Activated CD8-positive, alpha-beta T cell treated with anti-CD3 and anti-CD28 coated beads for 36 hours (primary cell): ENCODE data around the gene BRI3BP. TPM values are rescaled to one million over a fixed set of nuclear protein-coding genes. Genes with fewer than 3 reads are reported as not detected.

Source experiments
- ATAC-seq: fragments of 200-7000 bp; cut with Tn5 transposase; one replicate; pipeline ENCODE4 v1.10.0; 2021; ENCODE audit warnings: mild to moderate bottlenecking, moderate library complexity
- CTCF ChIA-PET: fragments of 350-600 bp; sonication (Branson Sonifier 250); formaldehyde crosslinking; loops from one replicate; lab custom pipeline; 2021; ENCODE audit warnings: antibody characterized with exemption; lab: Charles Lee
- POLR2A ChIA-PET: fragments of 350-600 bp; sonication (Branson Sonifier 250); formaldehyde crosslinking; loops from one replicate; lab custom pipeline; 2021; ENCODE audit warnings: antibody characterized with exemption; lab: Charles Lee
- DNase-seq: peaks from one replicate; pipeline ENCODE4 v3.0.0-alpha.2; 2020
- H3K27ac Mint-ChIP-seq: one replicate; pipeline ENCODE4 v1.8.0; 2021; ENCODE audit warnings: mild to moderate bottlenecking, mixed read lengths
- H3K27me3 Mint-ChIP-seq: one replicate; pipeline ENCODE4 v1.8.0; 2021; ENCODE audit warnings: mixed read lengths
- H3K36me3 Mint-ChIP-seq: one replicate; pipeline ENCODE4 v1.8.0; 2021; ENCODE audit warnings: low read depth, mixed read lengths
- H3K4me1 Mint-ChIP-seq: one replicate; pipeline ENCODE4 v1.8.0; 2021; ENCODE audit warnings: low read depth, mixed read lengths
- H3K4me3 Mint-ChIP-seq: one replicate; pipeline ENCODE4 v1.8.0; 2021; ENCODE audit warnings: mild to moderate bottlenecking, moderate library complexity, mixed read lengths
- H3K9me3 Mint-ChIP-seq: one replicate; pipeline ENCODE4 v1.8.0; 2021; ENCODE audit warnings: mixed read lengths
- intact Hi-C: fragments of 100-400 bp; cut with micrococcal nuclease; formaldehyde crosslinking; loops from one replicate; pipeline ENCODE4 v1.10.0; 2022
- total RNA-seq, 2 experiments: library from RNA; stranded (reverse); gene quantifications; one replicate each; pipeline ENCODE4 v1.2.3, GENCODE V29; 2021
- TF ChIP-seq, protein P1 (sequence below): fragments of 200-600 bp; IDR thresholded peaks from one replicate; pipeline ENCODE4 v1.8.0; 2022; ENCODE audit warnings: antibody characterized with exemption, mild to moderate bottlenecking

The BRI3BP gene
- total RNA-seq, 2 experiments from 2014 or later, result 22.1 to 22.3 TPM

DNA sequence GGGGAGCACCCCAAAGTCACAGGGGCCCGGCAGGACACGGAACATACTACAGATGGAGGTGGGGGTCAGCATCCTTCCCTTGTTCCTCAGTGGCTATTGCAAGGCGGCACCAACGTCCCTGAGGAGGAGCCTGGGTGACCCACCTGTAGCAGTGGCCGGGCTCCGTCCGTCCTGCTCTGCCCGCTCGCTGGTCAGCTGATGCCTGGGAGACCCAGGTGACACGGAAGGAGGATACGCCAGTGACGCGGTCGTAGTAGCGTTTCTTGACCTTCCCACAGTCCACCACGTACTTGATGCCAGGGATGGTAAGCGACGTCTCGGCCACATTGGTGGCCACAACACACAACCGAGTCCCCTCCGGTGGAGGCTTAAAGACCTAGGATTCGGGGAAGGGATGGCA, 29.2 kb upstream of the BRI3BP start:
- H3K36me3 Mint-ChIP-seq, result peaks cover 44% of the 10 kb centered on the region

DNA sequence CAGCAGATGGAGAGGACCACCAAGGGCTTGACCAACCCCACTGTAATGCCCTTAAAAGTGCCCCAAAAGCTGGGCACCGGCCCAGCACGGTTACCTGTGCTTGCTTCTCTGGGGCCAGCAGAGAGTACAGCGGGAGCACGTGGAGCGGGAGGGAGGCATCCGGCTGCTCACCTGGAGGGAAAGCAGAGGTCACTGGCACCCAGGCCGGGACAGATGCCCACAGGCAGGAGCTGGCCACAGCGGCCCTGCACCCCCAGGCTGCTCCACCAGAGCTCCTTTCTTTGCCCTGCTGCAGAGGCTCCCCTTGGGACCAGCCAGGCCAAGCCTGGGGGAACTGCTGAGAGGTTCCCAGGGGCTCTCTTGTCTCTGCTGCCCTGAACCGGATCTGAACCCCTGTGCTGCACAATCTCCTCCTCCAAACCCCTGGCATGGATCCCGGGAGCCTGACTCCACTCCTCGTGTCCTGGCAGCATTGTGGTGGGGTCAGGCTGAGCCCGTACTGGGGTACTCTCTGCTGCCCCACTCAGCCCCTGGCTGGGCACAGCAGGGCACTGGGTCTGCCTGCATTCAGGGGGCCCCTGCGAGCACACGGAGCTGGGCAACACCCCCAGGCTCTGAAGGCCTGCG, 28.5 kb upstream of the BRI3BP start:
- intact Hi-C loops, result no loop called here
- Mint-ChIP-seq H3K4me1 (no peaks in the 10 kb centered on the region), H3K4me3 (no peak overlapping the region), H3K27me3 (no peaks in the 10 kb centered on the region), H3K9me3 (no peaks in the 10 kb centered on the region), H3K36me3 (peaks cover 42% of the 10 kb centered on the region), H3K27ac (no peak overlapping the region)
- POLR2A ChIA-PET, result interaction anchor here (0.8 kb wide), 1 partner anchor 11 kb away, joined by 3 read pairs; no protein-coding TSS in a partner anchor
- ATAC-seq (no peak), DNase-seq (no peak)
- TF ChIP-seq, protein P1, sequence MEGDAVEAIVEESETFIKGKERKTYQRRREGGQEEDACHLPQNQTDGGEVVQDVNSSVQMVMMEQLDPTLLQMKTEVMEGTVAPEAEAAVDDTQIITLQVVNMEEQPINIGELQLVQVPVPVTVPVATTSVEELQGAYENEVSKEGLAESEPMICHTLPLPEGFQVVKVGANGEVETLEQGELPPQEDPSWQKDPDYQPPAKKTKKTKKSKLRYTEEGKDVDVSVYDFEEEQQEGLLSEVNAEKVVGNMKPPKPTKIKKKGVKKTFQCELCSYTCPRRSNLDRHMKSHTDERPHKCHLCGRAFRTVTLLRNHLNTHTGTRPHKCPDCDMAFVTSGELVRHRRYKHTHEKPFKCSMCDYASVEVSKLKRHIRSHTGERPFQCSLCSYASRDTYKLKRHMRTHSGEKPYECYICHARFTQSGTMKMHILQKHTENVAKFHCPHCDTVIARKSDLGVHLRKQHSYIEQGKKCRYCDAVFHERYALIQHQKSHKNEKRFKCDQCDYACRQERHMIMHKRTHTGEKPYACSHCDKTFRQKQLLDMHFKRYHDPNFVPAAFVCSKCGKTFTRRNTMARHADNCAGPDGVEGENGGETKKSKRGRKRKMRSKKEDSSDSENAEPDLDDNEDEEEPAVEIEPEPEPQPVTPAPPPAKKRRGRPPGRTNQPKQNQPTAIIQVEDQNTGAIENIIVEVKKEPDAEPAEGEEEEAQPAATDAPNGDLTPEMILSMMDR, result no peak
- CTCF ChIA-PET, result no interaction called here

More for the DNA sequence above, 29.2 kb upstream of the BRI3BP start:
- intact Hi-C loops, result no loop called here
- Mint-ChIP-seq H3K4me3 (no peak overlapping the region), H3K4me1 (no peaks in the 10 kb centered on the region), H3K9me3 (no peaks in the 10 kb centered on the region), H3K27me3 (no peaks in the 10 kb centered on the region), H3K27ac (no peak overlapping the region)
- TF ChIP-seq, protein P1, result no peak
- no peak for DNase-seq
- ATAC-seq, result no peak
- ChIA-PET CTCF (no interaction called here), POLR2A (interaction anchor here (0.8 kb wide), 1 partner anchor 12 kb away, joined by 3 read pairs; no protein-coding TSS in a partner anchor)

DNA sequence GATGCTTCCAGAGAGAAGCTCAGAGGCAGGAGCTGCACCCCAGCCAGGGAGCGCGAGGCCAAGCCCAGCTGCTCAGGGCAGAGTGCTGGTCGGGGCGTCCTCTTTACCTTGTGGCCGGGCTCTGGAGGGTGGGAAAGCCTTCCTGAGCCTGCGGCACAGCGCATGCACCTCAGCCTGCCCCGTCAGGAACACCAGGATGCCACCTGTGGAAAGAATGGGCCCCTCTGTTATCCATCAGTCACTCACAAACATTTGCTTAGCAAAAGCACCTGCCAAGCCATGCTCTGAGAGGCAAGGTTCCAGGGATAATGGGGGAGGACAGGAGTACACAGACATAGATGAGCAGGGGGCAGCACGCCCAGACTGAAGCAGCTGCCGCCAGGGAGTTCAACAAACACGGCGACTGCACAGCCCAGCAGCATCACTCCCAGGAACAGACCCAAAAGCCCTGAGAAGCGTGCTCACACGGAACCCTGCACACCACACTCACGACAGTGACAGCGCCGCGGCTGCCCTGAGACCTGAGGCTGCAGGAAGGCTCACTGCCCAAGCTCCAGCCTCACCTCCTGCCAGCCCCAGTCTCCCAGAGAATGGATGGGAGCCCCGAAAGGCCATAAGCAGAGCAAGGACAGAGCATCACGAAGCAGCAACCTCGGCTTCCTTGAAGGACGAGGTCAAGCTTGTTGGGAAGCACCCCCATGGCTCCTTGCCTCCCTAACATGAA, 26.3 kb upstream of the BRI3BP start:
- POLR2A ChIA-PET, result no interaction called here
- H3K4me3 Mint-ChIP-seq, result no peak overlapping the region
- DNase-seq, result no peak
- H3K36me3 Mint-ChIP-seq, result peaks cover 38% of the 10 kb centered on the region
- H3K4me1 Mint-ChIP-seq, result no peaks in the 10 kb centered on the region
- TF ChIP-seq, protein P1, result no peak
- no peaks in the 10 kb centered on the region for H3K27me3 Mint-ChIP-seq
- H3K27ac Mint-ChIP-seq, result no peak overlapping the region
- H3K9me3 Mint-ChIP-seq, result no peaks in the 10 kb centered on the region
- ATAC-seq, result no peak
- CTCF ChIA-PET, result no interaction called here
- intact Hi-C loops, result no loop called here

DNA sequence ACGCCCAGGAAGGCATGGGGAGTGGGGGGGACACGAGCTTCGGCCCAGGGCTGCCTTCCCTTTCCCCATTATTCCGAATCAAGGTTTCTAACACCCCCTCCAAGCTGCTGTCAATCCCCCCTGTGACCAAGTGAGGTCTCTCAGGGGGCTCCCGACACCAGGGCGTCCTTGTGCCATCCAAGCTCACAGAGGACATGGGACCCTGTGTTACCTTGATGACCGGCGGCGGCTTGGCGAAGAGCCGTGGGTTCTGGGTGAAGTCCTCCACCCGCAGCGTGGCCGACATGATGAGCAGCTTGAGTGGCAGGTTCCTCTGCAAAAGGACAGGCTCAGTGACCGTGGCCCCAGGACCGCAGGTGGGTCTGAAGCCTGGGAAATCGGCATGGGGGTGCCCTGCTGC, 24.8 kb upstream of the BRI3BP start:
- Mint-ChIP-seq H3K27ac (no peak overlapping the region), H3K36me3 (peaks cover 32% of the 10 kb centered on the region), H3K4me1 (no peaks in the 10 kb centered on the region), H3K9me3 (no peaks in the 10 kb centered on the region), H3K4me3 (no peak overlapping the region), H3K27me3 (no peaks in the 10 kb centered on the region)
- DNase-seq (no peak), ATAC-seq (no peak)
- ChIA-PET POLR2A (interaction anchor here (1.2 to 1.4 kb wide), 2 partner anchors 15 to 16 kb away, joined by 3 to 4 read pairs; no protein-coding TSS in a partner anchor), CTCF (no interaction called here)
- intact Hi-C loops, result no loop called here
- TF ChIP-seq, protein P1, result no peak
